Measurements from ENCODE around the gene RFTN1. TPM values are rescaled to one million over a fixed set of nuclear protein-coding genes. Genes with fewer than 3 reads are reported as not detected.

The RFTN1 gene
- total RNA-seq, 4 donors from 2014 or later: 11.2 to 39.5 (median 25.6) TPM

GRCh38 chr3:16319307-16319706, 194.2 kb downstream of the RFTN1 start:
- 76 to 91% methylated on average over 4 of the region's 4 CpGs for WGBS, 2 donors
- H3K4me3 ChIP-seq (ENCODE audit: low read depth, poor library complexity, severe bottlenecking): no peak overlapping the region
- no peak for TF ChIP-seq POLR2A (IDR thresholded peaks at IDR 0.05)
- no peak for TF ChIP-seq CTCF (IDR thresholded peaks at IDR 0.05)
- intact Hi-C loops (cut with DNase I; ENCODE audit: low total_unique reads): no loop called here
- DNase-seq (ENCODE audit: low spot score in 2 of 2): no peak

GRCh38 chr3:16318176-16318575, 195.3 kb downstream of the RFTN1 start:
- H3K4me3 ChIP-seq (ENCODE audit: low read depth, poor library complexity, severe bottlenecking): no peak overlapping the region
- WGBS, 2 donors: 81 to 90% methylated on average over 7 of the region's 7 CpGs
- DNase-seq (ENCODE audit: low spot score in 2 of 2): no peak
- intact Hi-C loops (cut with DNase I; ENCODE audit: low total_unique reads): no loop called here
- TF ChIP-seq CTCF (IDR thresholded peaks at IDR 0.05): no peak
- no peak for TF ChIP-seq POLR2A (IDR thresholded peaks at IDR 0.05)

- WGBS, 2 donors: 98% methylated on average over 6 of the region's 6 CpGs
- no peak overlapping the region for H3K4me3 ChIP-seq (ENCODE audit: low read depth, poor library complexity, severe bottlenecking)
- no peak for DNase-seq (ENCODE audit: low spot score in 2 of 2)
- intact Hi-C loops (cut with DNase I; ENCODE audit: low total_unique reads): no loop called here
- no peak for TF ChIP-seq CTCF (IDR thresholded peaks at IDR 0.05)
- no peak for TF ChIP-seq POLR2A (IDR thresholded peaks at IDR 0.05)
These were observed 195.9 kb downstream of the RFTN1 start for GRCh38 chr3:16317561-16317945.

- 87 to 89% methylated on average over 5 of the region's 5 CpGs for WGBS, 2 donors
- intact Hi-C loops (cut with DNase I; ENCODE audit: low total_unique reads): no loop called here
- DNase-seq (ENCODE audit: low spot score in 2 of 2): no peak
- no peak overlapping the region for H3K4me3 ChIP-seq (ENCODE audit: low read depth, poor library complexity, severe bottlenecking)
- TF ChIP-seq CTCF (IDR thresholded peaks at IDR 0.05): no peak
These were observed 196.5 kb downstream of the RFTN1 start for GRCh38 chr3:16316847-16317560.

GRCh38 chr3:16316396-16316795, 197.1 kb downstream of the RFTN1 start:
- no peak for DNase-seq (ENCODE audit: low spot score in 2 of 2)
- H3K4me3 ChIP-seq (ENCODE audit: low read depth, poor library complexity, severe bottlenecking): no peak overlapping the region
- TF ChIP-seq POLR2A (IDR thresholded peaks at IDR 0.05): no peak
- no peak for TF ChIP-seq CTCF (IDR thresholded peaks at IDR 0.05)
- 93 to 95% methylated on average over 3 of the region's 3 CpGs for WGBS, 2 donors
- intact Hi-C loops (cut with DNase I; ENCODE audit: low total_unique reads): no loop called here

GRCh38 chr3:16315623-16316022, 197.9 kb downstream of the RFTN1 start:
- intact Hi-C loops (cut with DNase I; ENCODE audit: low total_unique reads): no loop called here
- DNase-seq (ENCODE audit: low spot score in 2 of 2): no peak
- TF ChIP-seq POLR2A (IDR thresholded peaks at IDR 0.05): no peak
- TF ChIP-seq CTCF (IDR thresholded peaks at IDR 0.05): no peak
- WGBS, 2 donors: 80 to 82% methylated on average over 7 of the region's 7 CpGs
- no peak overlapping the region for H3K4me3 ChIP-seq (ENCODE audit: low read depth, poor library complexity, severe bottlenecking)

All from lower leg skin (tissue), 4 donors.